ENCODE measurements around the gene SPPL2A. TPM values are rescaled to one million over a fixed set of nuclear protein-coding genes. Genes with fewer than 3 reads are reported as not detected.

Gene SPPL2A
- total RNA-seq, 1 donor from 2014 or later: 55.0 TPM

DNA sequence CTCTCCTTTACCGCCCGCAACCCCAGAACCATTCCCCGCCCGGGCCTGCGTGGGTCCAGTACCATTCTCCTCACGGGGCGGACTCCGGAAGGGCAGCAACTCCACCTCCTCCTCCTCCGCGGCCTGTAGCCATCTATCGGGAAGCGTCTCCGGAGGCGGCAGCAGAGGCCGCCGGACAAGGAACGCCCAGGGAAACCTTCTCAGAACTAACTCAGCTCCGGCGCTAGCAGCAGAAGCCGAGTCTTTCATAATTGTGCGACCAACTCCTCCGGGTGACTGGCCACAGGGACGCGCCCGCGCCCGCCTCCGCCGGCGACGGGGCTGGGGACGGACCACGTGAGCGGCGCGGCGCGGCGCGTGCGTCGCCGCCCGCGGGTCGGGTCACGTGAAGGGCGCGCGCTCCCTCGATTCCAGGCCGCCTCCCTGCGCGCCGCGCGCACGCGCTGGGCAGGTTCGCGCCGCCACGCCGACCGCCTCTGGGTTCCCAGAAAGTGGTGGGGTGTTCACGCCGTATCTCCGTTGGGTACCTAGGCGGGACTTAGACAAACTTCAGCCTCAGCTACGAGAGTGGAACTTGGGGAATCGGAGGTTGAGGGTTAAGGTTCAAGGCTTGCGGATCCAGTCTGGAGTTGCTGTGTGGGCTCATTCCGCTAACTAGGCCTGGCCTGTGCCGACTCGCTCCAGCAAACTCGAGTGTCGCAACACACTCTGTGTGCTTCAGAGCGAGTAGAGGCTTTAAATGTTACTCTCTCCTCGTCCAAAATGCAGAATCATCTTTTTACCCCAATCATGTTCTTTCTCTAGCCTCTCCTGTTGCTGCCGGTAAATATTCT lies 78.8 kb downstream of the SPPL2A start, which contains the start of gene TRPM7:
TRPM7 (minus strand) TSS at position 329 of the 833 bp plus-strand sequence; CDS start at position 65, 264 bp downstream.
- DNase-seq (ENCODE audit: low read depth, low spot score): peak; percentile 77
- Mint-ChIP-seq H3K36me3 (ENCODE audit: low read depth) (no peaks in the 10 kb centered on the region), H3K4me3 (peak within 1 kb of the TSS; percentile 100), H3K27me3 (ENCODE audit: low read depth) (no peaks in the 10 kb centered on the region), H3K4me1 (peaks cover 35% of the 10 kb centered on the region), H3K9me3 (no peaks in the 10 kb centered on the region), H3K27ac (ENCODE audit: unreplicated experiment) (peak within 1 kb of the TSS; percentile 98)
- TF ChIP-seq, protein P1, sequence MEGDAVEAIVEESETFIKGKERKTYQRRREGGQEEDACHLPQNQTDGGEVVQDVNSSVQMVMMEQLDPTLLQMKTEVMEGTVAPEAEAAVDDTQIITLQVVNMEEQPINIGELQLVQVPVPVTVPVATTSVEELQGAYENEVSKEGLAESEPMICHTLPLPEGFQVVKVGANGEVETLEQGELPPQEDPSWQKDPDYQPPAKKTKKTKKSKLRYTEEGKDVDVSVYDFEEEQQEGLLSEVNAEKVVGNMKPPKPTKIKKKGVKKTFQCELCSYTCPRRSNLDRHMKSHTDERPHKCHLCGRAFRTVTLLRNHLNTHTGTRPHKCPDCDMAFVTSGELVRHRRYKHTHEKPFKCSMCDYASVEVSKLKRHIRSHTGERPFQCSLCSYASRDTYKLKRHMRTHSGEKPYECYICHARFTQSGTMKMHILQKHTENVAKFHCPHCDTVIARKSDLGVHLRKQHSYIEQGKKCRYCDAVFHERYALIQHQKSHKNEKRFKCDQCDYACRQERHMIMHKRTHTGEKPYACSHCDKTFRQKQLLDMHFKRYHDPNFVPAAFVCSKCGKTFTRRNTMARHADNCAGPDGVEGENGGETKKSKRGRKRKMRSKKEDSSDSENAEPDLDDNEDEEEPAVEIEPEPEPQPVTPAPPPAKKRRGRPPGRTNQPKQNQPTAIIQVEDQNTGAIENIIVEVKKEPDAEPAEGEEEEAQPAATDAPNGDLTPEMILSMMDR (conservative IDR thresholded peaks at IDR 0.05): no peak

DNA sequence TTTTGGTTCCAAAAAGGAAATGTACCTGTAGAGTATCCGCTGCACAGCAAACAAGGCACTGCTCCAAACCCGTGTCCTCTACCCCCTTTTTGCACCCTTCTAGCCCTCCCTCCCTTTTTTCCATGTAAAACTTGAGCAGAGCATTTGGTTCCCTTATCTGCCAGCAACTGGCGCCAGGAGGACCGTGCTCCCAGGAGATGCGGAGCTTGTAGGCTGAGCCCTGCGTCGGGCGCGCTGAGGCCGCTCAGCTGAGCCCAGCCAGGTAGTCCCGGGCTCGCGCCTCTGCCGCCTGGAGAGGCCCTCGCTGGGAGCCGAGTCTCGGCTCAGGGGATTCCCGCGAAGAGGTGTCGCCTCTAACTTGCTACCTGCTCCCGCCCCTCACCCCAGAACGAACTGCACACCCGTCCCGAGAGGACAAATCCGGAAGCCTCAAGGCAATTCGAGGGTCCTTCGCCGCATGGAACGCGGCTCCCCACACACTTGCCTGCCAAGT lies 79.5 kb downstream of the SPPL2A start:
- Mint-ChIP-seq H3K27ac (ENCODE audit: unreplicated experiment) (peak overlapping the region; percentile 98), H3K4me3 (peak overlapping the region; percentile 100), H3K27me3 (ENCODE audit: low read depth) (no peaks in the 10 kb centered on the region), H3K4me1 (peaks cover 42% of the 10 kb centered on the region), H3K9me3 (no peaks in the 10 kb centered on the region), H3K36me3 (ENCODE audit: low read depth) (peaks cover 2% of the 10 kb centered on the region)
- TF ChIP-seq, protein P1 (conservative IDR thresholded peaks at IDR 0.05): no peak
- peak; percentile 24 for DNase-seq (ENCODE audit: low read depth, low spot score)

DNA sequence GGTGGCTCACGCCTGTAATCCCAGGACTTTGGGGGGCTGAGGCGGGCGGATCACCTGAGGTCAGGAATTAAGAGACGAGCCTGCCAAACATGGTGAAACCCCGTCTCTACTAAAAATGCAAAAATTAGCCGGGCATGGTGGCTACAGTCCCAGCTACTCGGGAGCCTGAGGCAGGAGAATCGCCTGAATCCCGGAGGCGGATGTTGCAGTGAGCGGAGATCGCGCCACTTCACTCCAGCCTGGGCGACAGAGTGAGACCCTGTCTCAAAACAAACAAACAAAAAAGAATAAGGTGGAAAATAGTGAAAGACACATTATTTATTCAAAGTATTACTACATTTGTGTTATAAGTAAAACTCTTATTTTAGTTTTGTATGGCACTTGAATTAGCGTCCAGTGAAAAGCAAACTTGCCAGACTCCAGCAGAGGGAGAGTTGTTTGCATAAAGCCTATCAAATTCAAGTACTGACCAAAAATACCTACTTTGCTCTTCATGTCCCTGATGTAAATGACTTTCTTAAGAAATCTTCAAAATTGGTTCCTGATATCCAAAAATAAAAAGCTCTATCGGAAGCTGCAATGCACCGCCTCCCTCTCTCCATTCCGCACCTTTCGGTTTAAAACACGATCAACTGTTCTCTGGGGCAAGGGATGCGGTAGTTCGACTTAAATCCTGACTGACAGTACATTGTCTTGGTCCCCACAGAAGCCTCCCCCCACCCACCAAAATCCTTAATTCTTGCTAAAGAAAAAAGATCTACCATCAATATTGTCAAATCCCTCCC lies 80.1 kb downstream of the SPPL2A start:
- Mint-ChIP-seq H3K27ac (ENCODE audit: unreplicated experiment) (peak overlapping the region; percentile 6), H3K4me1 (peaks cover 42% of the 10 kb centered on the region), H3K4me3 (peak overlapping the region; percentile 100), H3K9me3 (no peaks in the 10 kb centered on the region), H3K27me3 (ENCODE audit: low read depth) (no peaks in the 10 kb centered on the region), H3K36me3 (ENCODE audit: low read depth) (peaks cover 2% of the 10 kb centered on the region)
- TF ChIP-seq, protein P1 (conservative IDR thresholded peaks at IDR 0.05): no peak
- no peak for DNase-seq (ENCODE audit: low read depth, low spot score)

DNA sequence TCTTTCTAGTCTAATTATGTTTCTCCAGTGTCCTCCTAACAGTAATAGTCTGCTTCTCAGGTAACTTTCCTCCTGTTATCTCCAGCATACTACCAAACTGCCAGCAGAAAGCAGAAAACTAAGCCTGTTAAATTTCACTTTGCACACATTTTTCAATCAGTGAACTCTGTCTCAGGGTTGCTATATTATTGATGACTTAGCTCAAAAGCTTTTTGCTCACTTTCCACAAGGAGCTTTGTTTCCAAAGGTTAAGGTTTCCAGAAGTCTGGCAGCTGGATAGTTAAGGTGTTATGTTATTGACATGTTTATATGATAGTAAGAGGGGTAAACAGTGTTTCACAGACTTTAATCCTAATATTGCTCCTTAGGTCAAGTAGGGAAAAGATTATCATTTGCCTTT lies 84.0 kb downstream of the SPPL2A start:
- Mint-ChIP-seq H3K36me3 (ENCODE audit: low read depth) (peaks cover 2% of the 10 kb centered on the region), H3K27ac (ENCODE audit: unreplicated experiment) (no peak overlapping the region), H3K4me1 (peaks cover 31% of the 10 kb centered on the region), H3K4me3 (peak overlapping the region; percentile 69), H3K9me3 (no peaks in the 10 kb centered on the region), H3K27me3 (ENCODE audit: low read depth) (no peaks in the 10 kb centered on the region)
- TF ChIP-seq, protein P1 (conservative IDR thresholded peaks at IDR 0.05): no peak
- DNase-seq (ENCODE audit: low read depth, low spot score): no peak

DNA sequence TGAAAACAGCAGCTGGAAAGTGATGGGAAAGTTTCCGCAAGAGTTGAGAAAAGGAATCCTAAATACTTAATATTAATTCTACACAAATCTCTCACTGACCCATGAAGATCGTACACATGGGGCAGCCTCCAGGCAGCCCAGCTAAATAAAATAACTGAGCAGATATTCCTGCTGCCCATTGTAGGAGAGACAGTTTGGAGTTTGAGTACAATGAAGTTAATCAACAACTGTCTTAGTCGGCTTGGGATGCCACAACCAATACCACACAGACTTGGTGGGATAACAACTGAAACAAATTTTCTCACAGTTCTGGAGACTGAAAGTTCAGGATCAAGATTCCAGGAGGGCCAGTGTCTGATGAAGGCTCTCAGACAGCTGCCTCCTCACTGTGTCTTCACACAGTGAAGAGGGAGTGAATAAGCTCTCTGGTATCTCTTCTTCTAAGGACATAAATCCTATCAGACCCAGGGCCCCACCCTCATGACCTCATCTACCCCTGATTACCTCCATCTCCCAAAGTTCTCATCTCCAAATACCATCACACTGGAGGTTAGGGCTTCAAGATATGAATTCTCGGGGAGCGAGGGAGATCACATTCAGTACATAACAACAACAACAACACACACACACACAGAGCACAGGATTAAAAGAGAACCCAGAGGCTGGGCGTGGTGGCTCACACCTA lies 88.6 kb downstream of the SPPL2A start:
- Mint-ChIP-seq H3K4me3 (no peak overlapping the region), H3K27ac (ENCODE audit: unreplicated experiment) (no peak overlapping the region), H3K36me3 (ENCODE audit: low read depth) (peaks cover 2% of the 10 kb centered on the region), H3K27me3 (ENCODE audit: low read depth) (no peaks in the 10 kb centered on the region), H3K4me1 (peaks cover 11% of the 10 kb centered on the region), H3K9me3 (no peaks in the 10 kb centered on the region)
- no peak for DNase-seq (ENCODE audit: low read depth, low spot score)
- TF ChIP-seq, protein P1 (conservative IDR thresholded peaks at IDR 0.05): no peak
